Fibroblast of the aortic adventitia (primary cell): ENCODE measurements around the gene DIP2C. TPM values are rescaled to one million over a fixed set of nuclear protein-coding genes. Genes with fewer than 3 reads are reported as not detected.
"Not testable (repeated sequence)": the region's sequence is repeated elsewhere in the genome, so short reads cannot be mapped to it uniquely, and the experiment has no call there.

Source experiments
- DNase-seq: peaks from one replicate; pipeline ENCODE4 v3.0.0-alpha.2; 2010; ENCODE audit warnings: low read depth
- H3K4me3 ChIP-seq: 2 replicates; pipeline ENCODE4 v1.5.1; 2011; ENCODE audit warnings: low read depth, mild to moderate bottlenecking, control low read depth, low read length, moderate library complexity
- total RNA-seq: library from RNA; depleted of rRNA; stranded (reverse); fragments of >200 nt; gene quantifications from 2 replicates; pipeline ENCODE4 v1.2.3, GENCODE V29; 2012; ENCODE audit warnings: low replicate concordance
- TF ChIP-seq, protein P1 (sequence below): IDR thresholded peaks from 2 replicates; pipeline ENCODE4 v1.5.1; 2011; ENCODE audit warnings: mild to moderate bottlenecking, low read length, control low read depth, inconsistent platforms; ENCODE audit not compliant: insufficient read depth

Gene DIP2C
- total RNA-seq, 1 donor: 15.7 TPM

DNA sequence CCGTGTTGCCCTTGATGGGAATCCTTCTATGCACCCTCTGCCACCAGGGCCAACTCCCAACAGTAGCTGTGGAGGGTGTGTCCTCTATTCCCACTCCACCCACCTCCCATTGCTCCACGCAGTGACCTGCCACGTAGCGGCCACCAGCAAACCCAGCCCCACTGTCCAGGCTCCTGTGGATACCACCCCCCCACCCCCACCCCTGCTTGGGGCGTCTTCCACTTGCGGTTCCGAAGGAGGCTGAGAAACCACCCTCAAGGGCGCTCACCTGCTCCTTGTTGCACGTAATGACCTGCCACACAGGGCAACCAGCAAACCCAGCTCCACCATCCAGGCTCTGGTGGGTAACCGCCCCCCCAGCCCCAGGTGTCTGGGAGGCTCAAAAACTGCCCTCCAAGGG is 72.0 kb downstream of the DIP2C start:
- DNase-seq: no peak
- H3K4me3 ChIP-seq: no peak overlapping the region
- TF ChIP-seq, protein P1, sequence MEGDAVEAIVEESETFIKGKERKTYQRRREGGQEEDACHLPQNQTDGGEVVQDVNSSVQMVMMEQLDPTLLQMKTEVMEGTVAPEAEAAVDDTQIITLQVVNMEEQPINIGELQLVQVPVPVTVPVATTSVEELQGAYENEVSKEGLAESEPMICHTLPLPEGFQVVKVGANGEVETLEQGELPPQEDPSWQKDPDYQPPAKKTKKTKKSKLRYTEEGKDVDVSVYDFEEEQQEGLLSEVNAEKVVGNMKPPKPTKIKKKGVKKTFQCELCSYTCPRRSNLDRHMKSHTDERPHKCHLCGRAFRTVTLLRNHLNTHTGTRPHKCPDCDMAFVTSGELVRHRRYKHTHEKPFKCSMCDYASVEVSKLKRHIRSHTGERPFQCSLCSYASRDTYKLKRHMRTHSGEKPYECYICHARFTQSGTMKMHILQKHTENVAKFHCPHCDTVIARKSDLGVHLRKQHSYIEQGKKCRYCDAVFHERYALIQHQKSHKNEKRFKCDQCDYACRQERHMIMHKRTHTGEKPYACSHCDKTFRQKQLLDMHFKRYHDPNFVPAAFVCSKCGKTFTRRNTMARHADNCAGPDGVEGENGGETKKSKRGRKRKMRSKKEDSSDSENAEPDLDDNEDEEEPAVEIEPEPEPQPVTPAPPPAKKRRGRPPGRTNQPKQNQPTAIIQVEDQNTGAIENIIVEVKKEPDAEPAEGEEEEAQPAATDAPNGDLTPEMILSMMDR: no peak

DNA sequence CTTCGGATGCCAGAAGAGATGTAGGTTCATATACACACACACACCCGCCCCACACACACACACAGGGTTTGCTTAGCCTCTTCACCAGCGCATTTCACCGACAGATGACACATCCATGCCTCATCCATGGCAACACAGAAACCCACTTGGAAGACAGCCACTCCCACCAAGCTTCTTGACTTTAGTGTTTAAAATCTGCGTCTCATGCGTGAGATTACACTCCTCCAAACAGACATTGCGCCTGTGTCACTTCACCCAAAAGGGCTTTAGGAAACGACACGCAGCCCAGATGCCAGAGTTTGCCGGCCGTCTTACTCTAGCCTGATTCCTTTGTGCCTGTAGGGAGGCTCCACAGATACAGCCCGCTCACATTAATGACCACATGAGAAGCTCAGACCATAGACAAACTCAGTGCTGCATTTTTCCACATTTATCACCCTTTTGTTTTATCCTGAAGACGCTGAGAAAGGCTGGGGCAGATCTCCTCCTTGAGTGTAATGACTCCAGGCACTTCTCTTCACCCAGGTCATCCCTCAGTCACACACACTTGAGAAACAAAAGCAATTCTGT is 73.8 kb downstream of the DIP2C start:
- H3K4me3 ChIP-seq: no peak overlapping the region
- peak; percentile 57 for DNase-seq
- TF ChIP-seq, protein P1: no peak

DNA sequence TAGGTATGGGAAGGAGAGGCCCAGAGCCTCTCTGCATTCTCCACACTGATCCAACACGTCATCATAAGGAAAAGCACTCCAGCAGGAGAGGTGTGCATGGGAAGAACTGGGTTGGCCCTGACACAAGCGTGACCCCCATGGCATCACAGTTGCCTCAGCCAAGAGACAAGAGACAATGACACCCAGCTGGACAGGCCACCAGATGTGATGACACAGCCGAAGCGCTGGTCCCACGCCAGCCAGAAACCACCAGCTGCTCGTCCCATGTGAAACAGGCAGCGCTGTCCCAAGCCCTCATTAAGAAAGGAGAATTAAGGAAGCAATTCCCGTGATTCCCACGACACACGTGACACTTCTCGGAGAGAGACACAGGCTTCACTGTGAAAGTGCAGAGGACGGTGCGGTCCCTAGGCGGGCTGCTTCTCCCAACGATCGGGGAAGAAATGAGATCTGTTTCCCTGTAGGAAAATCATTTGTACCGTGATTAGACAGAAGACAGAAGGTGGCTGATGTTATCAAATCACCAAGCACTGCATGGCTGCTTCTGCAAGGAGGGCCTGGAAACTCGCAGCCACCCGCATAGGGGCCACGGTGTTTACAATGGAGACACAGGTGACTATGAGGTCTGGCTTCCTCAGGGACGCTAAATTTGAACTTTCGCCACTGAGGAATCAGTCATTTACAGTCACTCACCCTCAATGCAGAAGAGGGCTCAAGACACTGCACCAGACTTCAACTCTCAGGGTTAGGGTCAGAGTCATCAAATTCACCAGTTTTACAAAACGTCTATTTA is 74.5 kb downstream of the DIP2C start:
- DNase-seq: no peak
- H3K4me3 ChIP-seq: no peak overlapping the region
- TF ChIP-seq, protein P1: no peak

DNA sequence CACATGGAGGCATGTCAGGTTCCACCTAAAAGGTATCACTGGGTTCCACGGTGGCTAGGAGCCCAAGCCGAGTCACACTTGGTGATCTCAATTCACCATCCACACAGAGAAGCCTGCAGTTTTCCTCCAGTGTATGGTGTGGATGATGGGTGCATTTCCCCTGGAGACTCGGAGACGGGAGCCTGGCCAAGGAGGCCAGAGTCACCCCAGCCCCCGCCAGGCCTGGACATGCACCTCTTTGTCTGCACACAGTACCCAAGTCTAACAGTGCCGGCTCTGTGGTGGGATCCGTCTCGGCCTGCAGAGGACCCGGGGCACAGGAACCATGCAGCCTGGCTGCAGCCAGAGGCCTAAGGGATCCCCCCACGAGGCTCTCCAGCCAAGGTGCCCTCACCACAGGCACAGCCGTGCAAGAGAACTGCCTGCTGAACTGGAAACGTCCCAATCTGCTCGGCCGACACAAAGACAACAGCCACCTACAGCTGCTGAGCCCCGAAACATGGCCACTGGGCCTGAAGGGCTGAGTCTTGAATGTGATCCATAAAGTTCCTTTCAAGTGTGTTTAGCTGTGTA is 75.2 kb downstream of the DIP2C start:
- TF ChIP-seq, protein P1: no peak
- H3K4me3 ChIP-seq: no peak overlapping the region
- DNase-seq: no peak

DNA sequence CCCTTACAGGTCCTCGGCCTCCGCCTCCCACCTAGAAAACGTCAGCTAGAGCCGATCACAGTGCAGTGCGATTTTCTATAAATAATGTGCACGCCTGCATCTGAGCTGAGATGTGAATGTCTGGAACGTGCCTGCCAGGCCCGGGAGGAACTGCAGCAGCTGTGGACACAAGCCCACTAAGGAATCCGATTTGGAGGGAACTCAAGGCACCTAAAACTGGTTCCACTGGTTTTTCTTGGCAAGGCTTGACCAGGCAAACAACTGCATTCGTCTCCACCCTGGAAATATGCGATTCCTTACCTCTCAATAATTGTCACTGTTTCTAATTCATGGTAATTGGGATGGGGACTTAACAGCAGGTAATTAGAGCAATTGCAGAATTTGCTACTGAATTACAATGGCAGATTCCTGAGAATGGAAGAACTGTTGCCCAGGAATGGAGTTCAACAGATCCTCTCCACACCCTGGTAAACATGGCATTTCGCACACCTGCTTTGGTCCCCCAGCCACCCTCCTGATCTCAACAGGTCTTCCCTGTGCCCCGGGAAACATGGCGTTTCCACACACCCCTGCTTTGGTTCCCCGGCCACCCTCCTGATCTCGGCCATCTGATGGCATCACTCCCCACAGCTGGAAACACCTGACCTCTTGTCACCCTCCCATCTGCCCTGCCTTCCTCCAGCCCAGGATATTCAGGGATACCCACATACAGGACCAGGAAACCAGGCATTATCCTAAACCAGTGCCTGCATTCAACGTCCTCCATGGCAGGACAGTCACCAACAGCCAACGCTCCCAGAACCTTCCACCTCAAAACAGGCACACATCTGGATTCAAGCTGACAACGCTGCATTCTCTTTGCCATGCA is 76.0 kb downstream of the DIP2C start:
- TF ChIP-seq, protein P1: no peak
- H3K4me3 ChIP-seq: no peak overlapping the region
- no peak for DNase-seq

DNA sequence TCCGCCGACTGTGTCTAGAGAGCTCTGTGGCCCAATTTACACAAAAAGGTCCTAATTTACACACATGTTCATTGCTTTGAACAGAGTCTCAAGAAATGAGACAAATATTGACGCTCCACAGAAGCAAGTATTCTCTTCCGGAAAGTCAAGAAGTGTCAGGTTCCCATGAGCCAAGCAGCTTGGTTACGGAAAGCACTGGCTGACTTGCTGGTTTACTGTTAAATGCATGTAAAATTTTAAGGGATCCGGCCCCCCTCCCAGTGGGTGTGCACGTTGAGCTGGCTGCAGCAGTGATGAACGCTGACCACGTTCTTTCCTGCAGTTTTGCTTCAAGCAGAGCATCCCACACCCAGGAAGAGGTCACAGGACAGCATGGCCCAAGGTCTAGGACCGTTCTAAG is 76.8 kb downstream of the DIP2C start:
- DNase-seq: no peak
- TF ChIP-seq, protein P1: no peak
- no peak overlapping the region for H3K4me3 ChIP-seq

DNA sequence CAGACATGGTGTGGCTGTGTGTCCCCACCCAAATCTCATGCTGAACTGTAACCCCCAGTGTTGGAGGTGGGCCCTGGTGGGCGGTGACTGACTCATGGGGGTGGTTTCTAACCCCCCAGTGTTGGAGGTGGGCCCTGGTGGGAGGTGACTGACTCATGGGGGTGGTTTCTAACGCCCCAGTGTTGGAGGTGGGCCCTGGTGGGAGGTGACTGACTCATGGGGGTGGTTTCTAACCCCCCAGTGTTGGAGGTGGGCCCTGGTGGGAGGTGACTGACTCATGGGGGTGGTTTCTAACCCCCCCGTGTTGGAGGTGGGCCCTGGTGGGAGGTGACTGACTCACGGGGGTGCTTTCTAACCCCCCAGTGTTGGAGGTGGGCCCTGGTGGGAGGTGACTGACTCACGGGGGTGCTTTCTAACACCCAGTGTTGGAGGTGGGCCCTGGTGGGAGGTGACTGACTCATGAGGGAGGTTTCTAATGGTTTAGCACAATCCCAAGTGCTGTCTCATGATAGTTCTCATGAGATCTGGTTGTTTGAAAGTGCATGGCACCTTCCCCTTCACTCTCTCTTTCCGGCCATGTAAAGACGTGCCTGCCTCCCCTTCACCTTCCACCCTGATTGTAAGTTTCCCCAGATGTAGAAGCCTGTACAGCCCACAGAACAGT is 78.7 kb downstream of the DIP2C start:
- not testable (repeated sequence) for H3K4me3 ChIP-seq
- DNase-seq: peak; percentile 70
